Activated CD8-positive, alpha-beta T cell treated with anti-CD3 and anti-CD28 coated beads, Interleukin-2, amount 10 ng/mL, durations not matched to agents 7 days and 5 days (primary cell): ENCODE measurements around the gene BRIP1. TPM values are rescaled to one million over a fixed set of nuclear protein-coding genes. Genes with fewer than 3 reads are reported as not detected.
"Not testable (repeated sequence)": the region's sequence is repeated elsewhere in the genome, so short reads cannot be mapped to it uniquely, and the experiment has no call there.

Source experiments
- ATAC-seq: fragments of 150-1000 bp; cut with Tn5 transposase; one replicate; pipeline ENCODE4 v1.10.0; 2021; ENCODE audit warnings: moderate library complexity
- CTCF ChIA-PET: fragments of 350-600 bp; sonication (Branson Sonifier 250); formaldehyde crosslinking; loops from one replicate; lab custom pipeline; 2021; ENCODE audit warnings: antibody characterized with exemption; lab: Charles Lee
- POLR2A ChIA-PET: fragments of 350-600 bp; sonication (Branson Sonifier 250); formaldehyde crosslinking; loops from one replicate; lab custom pipeline; 2021; ENCODE audit warnings: antibody characterized with exemption; lab: Charles Lee
- DNase-seq: peaks from one replicate; pipeline ENCODE4 v3.0.0-alpha.2; 2020
- H3K27ac Mint-ChIP-seq: one replicate; pipeline ENCODE4 v1.8.0; 2021; ENCODE audit warnings: mild to moderate bottlenecking, mixed read lengths
- H3K27me3 Mint-ChIP-seq: one replicate; pipeline ENCODE4 v1.8.0; 2021; ENCODE audit warnings: low read depth, mixed read lengths
- H3K36me3 Mint-ChIP-seq: one replicate; pipeline ENCODE4 v1.8.0; 2021; ENCODE audit warnings: low read depth, mixed read lengths
- H3K4me1 Mint-ChIP-seq: one replicate; pipeline ENCODE4 v1.8.0; 2021; ENCODE audit warnings: low read depth, mixed read lengths
- H3K4me3 Mint-ChIP-seq: one replicate; pipeline ENCODE4 v1.8.0; 2021; ENCODE audit warnings: mild to moderate bottlenecking, mixed read lengths
- H3K9me3 Mint-ChIP-seq: one replicate; pipeline ENCODE4 v1.8.0; 2022; ENCODE audit warnings: mixed read lengths; ENCODE audit not compliant: insufficient read depth
- total RNA-seq, 2 experiments: library from RNA; stranded (reverse); gene quantifications; one replicate each; pipeline ENCODE4 v1.2.3, GENCODE V29; 2021

The BRIP1 gene
- total RNA-seq, 2 experiments from 2014 or later: 24.3 to 25.9 TPM

- Mint-ChIP-seq H3K36me3 (no peaks in the 10 kb centered on the region), H3K9me3 (no peaks in the 10 kb centered on the region), H3K27ac (no peak overlapping the region), H3K4me1 (no peaks in the 10 kb centered on the region), H3K4me3 (no peak overlapping the region), H3K27me3 (peaks cover 7% of the 10 kb centered on the region)
- ATAC-seq: no peak
- POLR2A ChIA-PET: no interaction called here
- CTCF ChIA-PET: no interaction called here
- DNase-seq: no peak
These were observed 194.8 kb downstream of the BRIP1 start for GRCh38 chr17:61668486-61668885.

GRCh38 chr17:61666406-61667088 is 196.8 kb downstream of the BRIP1 start:
- H3K27ac Mint-ChIP-seq, CTCF ChIA-PET, DNase-seq, H3K4me3 Mint-ChIP-seq, H3K36me3 Mint-ChIP-seq, H3K9me3 Mint-ChIP-seq, POLR2A ChIA-PET, ATAC-seq, H3K4me1 Mint-ChIP-seq: not testable (repeated sequence)
- H3K27me3 Mint-ChIP-seq: peaks cover 14% of the 10 kb centered on the region

DNA sequence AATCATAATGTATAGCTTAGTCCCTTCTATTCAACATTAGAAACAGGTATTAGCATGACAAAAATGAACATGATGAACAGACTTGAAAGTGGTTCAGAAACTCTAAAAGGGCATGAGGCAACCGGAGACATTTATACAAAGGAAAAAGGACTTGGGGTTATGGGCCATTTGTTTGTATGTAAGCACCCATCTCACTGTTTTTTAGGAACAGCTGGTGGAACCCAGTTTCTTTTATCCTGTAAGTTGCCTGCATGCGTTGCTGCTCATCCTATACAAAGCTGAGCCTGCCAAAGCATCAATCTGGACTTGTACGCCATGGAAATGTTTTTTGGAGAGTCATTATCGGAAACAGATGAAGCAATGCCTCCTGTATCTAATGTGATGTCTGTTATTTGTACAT is 200.0 kb downstream of the BRIP1 start:
- H3K27ac Mint-ChIP-seq: no peak overlapping the region
- peaks cover 19% of the 10 kb centered on the region for H3K27me3 Mint-ChIP-seq
- ATAC-seq: no peak
- POLR2A ChIA-PET: no interaction called here
- no peaks in the 10 kb centered on the region for H3K36me3 Mint-ChIP-seq
- no peak overlapping the region for H3K4me3 Mint-ChIP-seq
- H3K4me1 Mint-ChIP-seq: no peaks in the 10 kb centered on the region
- CTCF ChIA-PET: no interaction called here
- DNase-seq: no peak
- no peaks in the 10 kb centered on the region for H3K9me3 Mint-ChIP-seq

DNA sequence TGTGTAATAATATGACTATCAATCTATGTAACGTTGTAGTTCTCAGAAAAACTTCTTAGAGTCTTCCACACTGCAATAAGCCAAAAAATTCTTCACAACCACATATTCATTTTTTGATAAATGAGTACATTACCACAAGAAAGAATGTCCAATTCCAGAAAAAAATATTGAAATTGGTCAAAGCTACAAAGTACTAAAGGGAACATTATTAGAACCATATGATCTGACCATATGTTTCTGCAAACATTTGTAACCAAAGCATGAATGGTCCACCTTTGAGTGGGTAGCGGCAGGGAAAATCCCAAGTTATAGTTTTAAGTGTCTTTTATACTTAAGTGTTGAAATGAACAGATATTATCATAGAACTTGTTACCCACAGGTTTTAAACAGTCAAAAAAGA is 200.6 kb downstream of the BRIP1 start:
- no peaks in the 10 kb centered on the region for H3K4me1 Mint-ChIP-seq

GRCh38 chr17:61662186-61662585 is 201.1 kb downstream of the BRIP1 start:
- DNase-seq (no peak), ATAC-seq (no peak)
- no peak overlapping the region for H3K4me3 Mint-ChIP-seq
- no peaks in the 10 kb centered on the region for H3K4me1 Mint-ChIP-seq
- peaks cover 30% of the 10 kb centered on the region for H3K27me3 Mint-ChIP-seq
- H3K27ac Mint-ChIP-seq: no peak overlapping the region
- H3K36me3 Mint-ChIP-seq: no peaks in the 10 kb centered on the region
- no peaks in the 10 kb centered on the region for H3K9me3 Mint-ChIP-seq
- POLR2A ChIA-PET: no interaction called here
- CTCF ChIA-PET: no interaction called here

More for the DNA sequence above, 200.6 kb downstream of the BRIP1 start:
- no peak for ATAC-seq
- H3K9me3 Mint-ChIP-seq: no peaks in the 10 kb centered on the region
- no peak for DNase-seq
- ChIA-PET CTCF (no interaction called here), POLR2A (no interaction called here)
- no peak overlapping the region for H3K4me3 Mint-ChIP-seq
- no peaks in the 10 kb centered on the region for H3K36me3 Mint-ChIP-seq
- H3K27ac Mint-ChIP-seq: no peak overlapping the region
- H3K27me3 Mint-ChIP-seq: peaks cover 25% of the 10 kb centered on the region

DNA sequence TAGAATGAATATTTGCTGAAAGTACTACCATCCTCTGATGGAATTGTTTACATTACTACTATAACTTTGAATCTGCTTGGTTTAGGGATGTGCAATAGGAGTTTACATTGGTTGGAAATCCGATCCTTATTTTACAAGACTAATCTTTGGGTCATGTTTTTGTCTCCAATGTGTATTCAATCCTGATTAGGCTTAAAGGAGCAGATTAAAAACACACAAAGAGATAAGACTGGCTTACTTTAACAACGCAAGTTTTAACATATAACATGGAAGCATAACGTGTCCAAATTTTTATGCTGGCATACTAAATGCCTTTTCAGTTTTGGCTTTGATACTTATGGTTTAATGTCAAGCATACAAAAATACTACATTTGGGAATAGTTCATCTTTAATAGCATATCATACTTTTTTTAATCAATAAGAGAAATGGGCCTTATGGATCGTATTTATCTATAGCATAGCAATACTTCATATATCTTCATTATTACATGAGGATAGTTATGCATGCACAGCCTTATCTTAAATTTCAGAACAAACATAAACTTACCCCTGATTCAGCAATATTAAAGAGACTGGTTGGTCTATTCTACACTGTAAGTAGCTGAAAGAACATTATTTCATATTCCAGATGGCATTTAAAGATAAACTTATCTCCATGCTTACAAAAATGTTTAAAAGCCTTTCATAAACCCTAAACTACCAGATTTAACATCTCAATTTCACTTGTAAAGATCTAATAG is 202.4 kb downstream of the BRIP1 start:
- POLR2A ChIA-PET: no interaction called here
- no peaks in the 10 kb centered on the region for H3K4me1 Mint-ChIP-seq
- H3K27ac Mint-ChIP-seq: no peak overlapping the region
- no peak overlapping the region for H3K4me3 Mint-ChIP-seq
- no peak for ATAC-seq
- H3K27me3 Mint-ChIP-seq: peaks cover 27% of the 10 kb centered on the region
- CTCF ChIA-PET: no interaction called here
- no peaks in the 10 kb centered on the region for H3K36me3 Mint-ChIP-seq
- no peak for DNase-seq
- no peaks in the 10 kb centered on the region for H3K9me3 Mint-ChIP-seq

- CTCF ChIA-PET: interaction anchor here (1.3 kb wide), 1 partner anchor 24 kb away, joined by 3 read pairs; no protein-coding TSS in a partner anchor
- H3K36me3 Mint-ChIP-seq: no peaks in the 10 kb centered on the region
These were observed 203.9 kb downstream of the BRIP1 start for GRCh38 chr17:61659437-61659836.

GRCh38 chr17:61658183-61658582 is 205.1 kb downstream of the BRIP1 start:
- ChIA-PET POLR2A (no interaction called here), CTCF (interaction anchor here (0.7 kb wide), 1 partner anchor 221 kb away, joined by 3 read pairs; no protein-coding TSS in a partner anchor)
- Mint-ChIP-seq H3K36me3 (no peaks in the 10 kb centered on the region), H3K4me3 (no peak overlapping the region), H3K27ac (no peak overlapping the region), H3K9me3 (no peaks in the 10 kb centered on the region), H3K4me1 (no peaks in the 10 kb centered on the region), H3K27me3 (peaks cover 31% of the 10 kb centered on the region)
- ATAC-seq (no peak), DNase-seq (no peak)

More at GRCh38 chr17:61659437-61659836, 203.9 kb downstream of the BRIP1 start:
- Mint-ChIP-seq H3K4me3 (no peak overlapping the region), H3K9me3 (no peaks in the 10 kb centered on the region), H3K27ac (no peak overlapping the region), H3K4me1 (no peaks in the 10 kb centered on the region), H3K27me3 (peaks cover 29% of the 10 kb centered on the region)
- POLR2A ChIA-PET: no interaction called here
- ATAC-seq (no peak), DNase-seq (no peak)

GRCh38 chr17:61657338-61657737 is 206.0 kb downstream of the BRIP1 start:
- no peak overlapping the region for H3K27ac Mint-ChIP-seq
- no peak overlapping the region for H3K4me3 Mint-ChIP-seq
- H3K9me3 Mint-ChIP-seq: no peaks in the 10 kb centered on the region
- DNase-seq (no peak), ATAC-seq (no peak)
- ChIA-PET CTCF (no interaction called here), POLR2A (no interaction called here)
- no peaks in the 10 kb centered on the region for H3K4me1 Mint-ChIP-seq
- H3K36me3 Mint-ChIP-seq: no peaks in the 10 kb centered on the region
- peaks cover 29% of the 10 kb centered on the region for H3K27me3 Mint-ChIP-seq

- Mint-ChIP-seq H3K4me3 (no peak overlapping the region), H3K9me3 (no peaks in the 10 kb centered on the region), H3K27ac (no peak overlapping the region), H3K4me1 (no peaks in the 10 kb centered on the region), H3K27me3 (peaks cover 30% of the 10 kb centered on the region), H3K36me3 (no peaks in the 10 kb centered on the region)
- ChIA-PET CTCF (no interaction called here), POLR2A (no interaction called here)
- DNase-seq (no peak), ATAC-seq (no peak)
These were observed 206.6 kb downstream of the BRIP1 start for GRCh38 chr17:61656721-61657217.

DNA sequence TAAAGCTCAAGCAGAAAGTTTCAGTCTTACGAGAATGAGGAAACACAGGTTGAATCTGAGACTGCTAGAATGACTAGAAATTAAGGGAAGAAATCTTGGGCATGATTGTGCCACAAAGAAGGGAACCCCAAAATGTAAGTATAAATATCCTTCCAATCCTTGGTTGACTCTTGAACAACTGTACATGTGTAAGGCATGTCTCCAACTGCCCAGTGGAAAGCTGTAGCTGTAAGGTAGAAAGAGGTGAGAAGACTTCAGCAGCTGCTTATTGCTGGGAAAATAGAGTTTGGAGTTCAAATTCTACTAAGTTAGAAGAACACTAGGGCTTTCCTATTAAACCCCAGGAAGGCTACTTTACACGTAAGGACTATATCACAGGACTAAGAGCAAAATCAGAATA is 212.6 kb downstream of the BRIP1 start:
- no peaks in the 10 kb centered on the region for H3K4me1 Mint-ChIP-seq
- no peaks in the 10 kb centered on the region for H3K36me3 Mint-ChIP-seq
- H3K9me3 Mint-ChIP-seq: peaks cover 5% of the 10 kb centered on the region
- DNase-seq (no peak), ATAC-seq (no peak)
- POLR2A ChIA-PET: no interaction called here
- H3K27ac Mint-ChIP-seq: no peak overlapping the region
- peaks cover 22% of the 10 kb centered on the region for H3K27me3 Mint-ChIP-seq
- H3K4me3 Mint-ChIP-seq: no peak overlapping the region
- CTCF ChIA-PET: interaction anchor here (1.1 kb wide), 1 partner anchor 15 kb away, joined by 3 read pairs; no protein-coding TSS in a partner anchor

DNA sequence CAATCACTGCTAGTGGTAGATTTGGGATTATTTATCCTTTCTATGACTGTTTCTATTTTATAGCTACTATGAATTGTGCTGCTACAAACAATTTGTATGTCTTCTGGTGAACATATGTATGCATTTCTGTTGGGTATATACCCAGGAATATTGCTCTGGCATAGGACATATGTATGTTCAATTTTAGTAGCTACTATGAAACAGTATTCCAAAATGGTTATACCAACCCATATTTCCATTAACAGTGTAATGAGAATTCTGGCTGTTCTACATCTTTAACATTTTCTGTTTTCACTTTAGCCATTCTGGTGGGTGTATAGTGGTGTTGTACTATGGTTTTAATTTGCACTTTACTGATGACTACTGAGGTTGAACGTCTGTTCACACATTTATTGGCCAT is 214.7 kb downstream of the BRIP1 start:
- ATAC-seq: no peak
- no peak overlapping the region for H3K27ac Mint-ChIP-seq
- peaks cover 5% of the 10 kb centered on the region for H3K9me3 Mint-ChIP-seq
- peaks cover 22% of the 10 kb centered on the region for H3K27me3 Mint-ChIP-seq
- DNase-seq: no peak
- H3K4me3 Mint-ChIP-seq: no peak overlapping the region
- H3K4me1 Mint-ChIP-seq: no peaks in the 10 kb centered on the region
- ChIA-PET POLR2A (no interaction called here), CTCF (interaction anchor here (1.4 to 1.9 kb wide), 2 partner anchors 188 to 461 kb away, joined by 4 to 5 read pairs; no protein-coding TSS in a partner anchor)
- H3K36me3 Mint-ChIP-seq: no peaks in the 10 kb centered on the region
